ENCODE results near the gene RAB11B. TPM values are rescaled to one million over a fixed set of nuclear protein-coding genes. Genes with fewer than 3 reads are reported as not detected.
"Not testable (repeated sequence)": the region's sequence is repeated elsewhere in the genome, so short reads cannot be mapped to it uniquely, and the experiment has no call there.

RAB11B gene
- total and polyA plus RNA-seq, 2 donors (not counting 1 experiment from before 2014, with no cell fraction given) = 27.8 to 46.2 TPM

DNA sequence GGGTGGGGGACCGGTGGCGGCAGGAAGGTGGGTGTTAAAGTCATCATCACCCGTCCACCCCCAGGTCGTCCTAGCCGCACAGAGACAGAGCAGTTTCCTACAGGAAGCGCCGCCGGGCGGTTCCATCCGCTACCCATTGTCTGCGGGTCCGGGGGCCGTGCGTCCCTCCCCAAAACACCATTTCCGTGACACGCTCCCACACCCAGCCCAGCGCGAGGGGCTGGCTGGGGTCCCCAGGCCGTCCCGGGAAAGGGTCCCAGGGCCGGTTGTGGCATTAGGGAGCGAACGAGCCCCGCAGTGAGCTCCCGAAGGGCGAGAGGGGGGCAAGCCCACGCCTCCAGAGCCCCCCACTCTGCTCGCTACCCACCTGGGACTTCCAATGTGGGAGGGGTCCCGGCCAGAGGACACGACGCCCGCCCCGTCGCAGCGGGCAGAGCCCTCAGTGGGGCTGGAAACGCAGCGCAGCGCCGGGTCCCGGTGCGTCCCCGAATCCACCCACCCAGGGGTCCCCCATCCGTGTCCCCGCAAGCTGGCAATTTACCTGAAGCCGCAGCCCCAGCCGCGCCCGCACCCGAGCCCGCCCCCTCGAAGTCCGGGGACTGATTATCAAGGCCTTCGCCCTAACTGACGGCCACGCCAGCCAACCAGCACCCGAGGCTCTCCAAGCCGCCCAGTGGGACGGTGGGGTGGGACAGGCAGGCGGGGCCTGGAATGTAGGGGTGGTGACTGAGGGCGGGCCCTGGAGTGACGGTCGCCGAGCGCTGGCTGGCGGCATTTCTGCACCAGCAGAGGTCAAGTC, 47.3 kb upstream of the RAB11B start, which contains the start of gene KANK3:
Gene KANK3, minus strand, starts transcription at position 579 of the 799 bp plus-strand sequence. CDS start 5,434 bp downstream, outside the sequence.
- Histone ChIP-seq H3K36me3 (ENCODE audit: control insufficient read depth, insufficient read depth, low read length) (no peaks in the 10 kb centered on the region), H4K20me1 (ENCODE audit: control insufficient read depth, extremely low read depth, insufficient read depth, low read length) (no peaks in the 10 kb centered on the region), H3K27ac (ENCODE audit: insufficient read depth, low read length) (no peak within 1 kb of the TSS), H3K9me3 (ENCODE audit: control insufficient read depth, insufficient read depth, low read depth, low read length) (no peaks in the 10 kb centered on the region), H2AFZ (ENCODE audit: low read length) (no peak within 1 kb of the TSS), H3K79me2 (ENCODE audit: control insufficient read depth, insufficient read depth, low read length) (no peaks in the 10 kb centered on the region), H3K27me3 (ENCODE audit: control insufficient read depth, insufficient read depth, low read length) (peaks cover 11% of the 10 kb centered on the region), H3K4me3 (replicated peaks in 1 of 4; ENCODE audit: control extremely low read depth in 1 of 4, insufficient read depth in 1 of 4, low read depth in 3 of 4, low read length in 4 of 4) (peak within 1 kb of the TSS in 2 of 4 experiments; percentile 28 to 42), H3K9ac (ENCODE audit: insufficient read depth, low read length) (peak within 1 kb of the TSS; percentile 46), H3K4me2 (ENCODE audit: extremely low read depth, insufficient read depth, low read length) (no peak within 1 kb of the TSS), H3K4me1 (ENCODE audit: control insufficient read depth, extremely low read depth, insufficient read depth, low read length) (peaks cover 3% of the 10 kb centered on the region)
- no peak for TF ChIP-seq EZH2 (IDR thresholded peaks at IDR 0.05; ENCODE audit: low read length, missing control alignments)
- TF ChIP-seq, protein P1, sequence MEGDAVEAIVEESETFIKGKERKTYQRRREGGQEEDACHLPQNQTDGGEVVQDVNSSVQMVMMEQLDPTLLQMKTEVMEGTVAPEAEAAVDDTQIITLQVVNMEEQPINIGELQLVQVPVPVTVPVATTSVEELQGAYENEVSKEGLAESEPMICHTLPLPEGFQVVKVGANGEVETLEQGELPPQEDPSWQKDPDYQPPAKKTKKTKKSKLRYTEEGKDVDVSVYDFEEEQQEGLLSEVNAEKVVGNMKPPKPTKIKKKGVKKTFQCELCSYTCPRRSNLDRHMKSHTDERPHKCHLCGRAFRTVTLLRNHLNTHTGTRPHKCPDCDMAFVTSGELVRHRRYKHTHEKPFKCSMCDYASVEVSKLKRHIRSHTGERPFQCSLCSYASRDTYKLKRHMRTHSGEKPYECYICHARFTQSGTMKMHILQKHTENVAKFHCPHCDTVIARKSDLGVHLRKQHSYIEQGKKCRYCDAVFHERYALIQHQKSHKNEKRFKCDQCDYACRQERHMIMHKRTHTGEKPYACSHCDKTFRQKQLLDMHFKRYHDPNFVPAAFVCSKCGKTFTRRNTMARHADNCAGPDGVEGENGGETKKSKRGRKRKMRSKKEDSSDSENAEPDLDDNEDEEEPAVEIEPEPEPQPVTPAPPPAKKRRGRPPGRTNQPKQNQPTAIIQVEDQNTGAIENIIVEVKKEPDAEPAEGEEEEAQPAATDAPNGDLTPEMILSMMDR (conservative IDR thresholded peaks at IDR 0.05 in 1 of 2, IDR thresholded peaks at IDR 0.05 in 1 of 2; ENCODE audit: low read depth in 1 of 2, low read length in 2 of 2) = no peak
- peak; percentile 94 for DNase-seq (ENCODE audit: low read depth in 2 of 2)

DNA sequence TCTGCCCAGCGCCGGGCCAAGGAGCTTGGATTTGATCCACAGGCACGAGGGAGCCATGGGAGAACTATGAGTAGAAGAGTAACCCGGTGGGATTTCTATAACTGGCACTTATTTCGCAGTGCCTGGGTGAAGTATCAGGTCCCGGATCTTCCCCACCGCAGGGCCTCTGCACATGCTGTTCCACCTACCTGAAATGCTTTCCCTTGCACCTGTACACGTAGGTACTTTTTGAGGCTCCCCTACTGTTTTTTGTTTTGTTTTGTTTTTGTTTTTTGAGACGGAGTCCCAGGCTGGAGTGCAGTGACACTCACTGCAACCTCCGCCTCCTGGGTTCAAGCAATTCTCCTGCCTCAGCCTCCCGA, 46.7 kb upstream of the RAB11B start:
- no peak overlapping the region for H3K9ac ChIP-seq (ENCODE audit: insufficient read depth, low read length)
- H4K20me1 ChIP-seq (ENCODE audit: control insufficient read depth, extremely low read depth, insufficient read depth, low read length) = no peaks in the 10 kb centered on the region
- no peak for TF ChIP-seq EZH2 (IDR thresholded peaks at IDR 0.05; ENCODE audit: low read length, missing control alignments)
- TF ChIP-seq, protein P1 (conservative IDR thresholded peaks at IDR 0.05 in 1 of 2, IDR thresholded peaks at IDR 0.05 in 1 of 2; ENCODE audit: low read depth in 1 of 2, low read length in 2 of 2) = no peak
- no peaks in the 10 kb centered on the region for H3K9me3 ChIP-seq (ENCODE audit: control insufficient read depth, insufficient read depth, low read depth, low read length)
- DNase-seq (ENCODE audit: low read depth in 2 of 2) = no peak
- H3K4me2 ChIP-seq (ENCODE audit: extremely low read depth, insufficient read depth, low read length) = no peak overlapping the region
- H3K27ac ChIP-seq (ENCODE audit: insufficient read depth, low read length) = no peak overlapping the region
- H3K4me3 ChIP-seq (replicated peaks in 1 of 4; ENCODE audit: control extremely low read depth in 1 of 4, insufficient read depth in 1 of 4, low read depth in 3 of 4, low read length in 4 of 4) = no peak overlapping the region
- H2AFZ ChIP-seq (ENCODE audit: low read length) = no peak overlapping the region
- peaks cover 3% of the 10 kb centered on the region for H3K4me1 ChIP-seq (ENCODE audit: control insufficient read depth, extremely low read depth, insufficient read depth, low read length)
- peaks cover 11% of the 10 kb centered on the region for H3K27me3 ChIP-seq (ENCODE audit: control insufficient read depth, insufficient read depth, low read length)
- H3K36me3 ChIP-seq (ENCODE audit: control insufficient read depth, insufficient read depth, low read length) = no peaks in the 10 kb centered on the region
- no peaks in the 10 kb centered on the region for H3K79me2 ChIP-seq (ENCODE audit: control insufficient read depth, insufficient read depth, low read length)

DNA sequence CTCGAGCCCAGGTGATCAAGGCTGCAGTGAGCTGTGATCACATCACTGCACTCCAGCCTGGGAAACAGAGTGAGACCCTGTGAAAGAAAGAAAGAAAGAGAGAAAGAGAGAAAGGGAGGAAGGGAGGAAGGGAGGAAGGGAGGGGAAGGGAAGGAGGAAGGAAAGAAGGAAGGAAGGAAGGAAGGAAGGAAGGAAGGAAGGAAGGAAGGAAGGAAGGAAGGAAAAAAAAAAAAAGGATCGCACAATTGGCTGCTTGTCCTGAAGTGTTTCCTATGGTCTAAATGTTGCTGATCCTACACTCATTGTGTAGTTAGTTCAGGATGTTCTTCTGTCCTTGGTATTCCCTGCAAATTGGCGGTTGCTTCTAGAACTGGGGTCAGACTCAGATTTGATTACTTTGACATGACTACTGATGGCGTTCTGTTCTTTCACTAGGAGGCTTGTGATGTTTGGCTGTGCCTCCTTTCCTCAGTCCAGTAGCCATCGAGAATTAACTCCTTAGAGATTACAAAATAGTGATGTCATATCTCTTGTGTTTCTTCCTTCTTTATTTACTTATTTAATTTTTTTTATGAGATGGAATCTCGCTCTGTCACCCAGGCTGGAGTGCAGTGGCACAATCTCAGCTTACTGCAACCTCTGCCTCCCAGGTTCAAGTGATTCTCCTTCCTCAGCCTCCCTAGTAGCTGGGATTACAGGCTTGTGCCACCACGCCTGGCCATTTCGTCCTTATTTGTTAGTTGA, 40.4 kb upstream of the RAB11B start:
- H3K4me2 ChIP-seq (ENCODE audit: extremely low read depth, insufficient read depth, low read length); H3K4me1 ChIP-seq (ENCODE audit: control insufficient read depth, extremely low read depth, insufficient read depth, low read length); H3K36me3 ChIP-seq (ENCODE audit: control insufficient read depth, insufficient read depth, low read length); H4K20me1 ChIP-seq (ENCODE audit: control insufficient read depth, extremely low read depth, insufficient read depth, low read length); H3K79me2 ChIP-seq (ENCODE audit: control insufficient read depth, insufficient read depth, low read length); H3K27ac ChIP-seq (ENCODE audit: insufficient read depth, low read length); H3K9me3 ChIP-seq (ENCODE audit: control insufficient read depth, insufficient read depth, low read depth, low read length); H2AFZ ChIP-seq (ENCODE audit: low read length); H3K27me3 ChIP-seq (ENCODE audit: control insufficient read depth, insufficient read depth, low read length); H3K9ac ChIP-seq (ENCODE audit: insufficient read depth, low read length); H3K4me3 ChIP-seq (replicated peaks in 1 of 4; ENCODE audit: control extremely low read depth in 1 of 4, insufficient read depth in 1 of 4, low read depth in 3 of 4, low read length in 4 of 4); DNase-seq (ENCODE audit: low read depth in 2 of 2): not testable (repeated sequence)

Measured in fibroblast of lung (primary cell).